ENCODE results near the gene MIPOL1.

Gene MIPOL1

GRCh38 chr14:37493606-37494005 lies 295.9 kb downstream of the MIPOL1 start:
- TF ChIP-seq CTCF (IDR thresholded peaks at IDR 0.05), result no peak
- no peak overlapping the region for H3K4me3 Mint-ChIP-seq
- H3K27ac Mint-ChIP-seq, result no peak overlapping the region
- DNase-seq, result no peak
- no peaks in the 10 kb centered on the region for H3K36me3 Mint-ChIP-seq (ENCODE audit: low read depth)
- no peaks in the 10 kb centered on the region for H3K27me3 Mint-ChIP-seq (ENCODE audit: low read depth, poor library complexity)
- peaks cover 4% of the 10 kb centered on the region for H3K9me3 Mint-ChIP-seq
- H3K4me1 Mint-ChIP-seq, result no peaks in the 10 kb centered on the region

- Mint-ChIP-seq H3K36me3 (ENCODE audit: low read depth) (peaks cover 16% of the 10 kb centered on the region), H3K4me3 (no peak overlapping the region), H3K27me3 (ENCODE audit: low read depth, poor library complexity) (no peaks in the 10 kb centered on the region), H3K27ac (no peak overlapping the region), H3K9me3 (no peaks in the 10 kb centered on the region), H3K4me1 (no peaks in the 10 kb centered on the region)
- DNase-seq, result no peak
- no peak for TF ChIP-seq CTCF (IDR thresholded peaks at IDR 0.05)
Observed at GRCh38 chr14:37497422-37497821, 299.7 kb downstream of the MIPOL1 start.

GRCh38 chr14:37501877-37502276 lies 304.1 kb downstream of the MIPOL1 start:
- TF ChIP-seq CTCF (IDR thresholded peaks at IDR 0.05), result no peak
- no peak for DNase-seq
- H3K9me3 Mint-ChIP-seq, result no peaks in the 10 kb centered on the region
- no peak overlapping the region for H3K27ac Mint-ChIP-seq
- no peak overlapping the region for H3K4me3 Mint-ChIP-seq
- H3K4me1 Mint-ChIP-seq, result no peaks in the 10 kb centered on the region
- H3K27me3 Mint-ChIP-seq (ENCODE audit: low read depth, poor library complexity), result no peaks in the 10 kb centered on the region
- peaks cover 28% of the 10 kb centered on the region for H3K36me3 Mint-ChIP-seq (ENCODE audit: low read depth)

- no peaks in the 10 kb centered on the region for H3K4me1 Mint-ChIP-seq
- no peak overlapping the region for H3K27ac Mint-ChIP-seq
- no peaks in the 10 kb centered on the region for H3K27me3 Mint-ChIP-seq (ENCODE audit: low read depth, poor library complexity)
- H3K4me3 Mint-ChIP-seq, result no peak overlapping the region
- H3K9me3 Mint-ChIP-seq, result no peaks in the 10 kb centered on the region
- TF ChIP-seq CTCF (IDR thresholded peaks at IDR 0.05), result no peak
- H3K36me3 Mint-ChIP-seq (ENCODE audit: low read depth), result peaks cover 5% of the 10 kb centered on the region
- no peak for DNase-seq
Observed at GRCh38 chr14:37508503-37508902, 310.8 kb downstream of the MIPOL1 start.

GRCh38 chr14:37512173-37512572 lies 314.4 kb downstream of the MIPOL1 start:
- no peak for DNase-seq
- H3K27me3 Mint-ChIP-seq (ENCODE audit: low read depth, poor library complexity), result no peaks in the 10 kb centered on the region
- H3K36me3 Mint-ChIP-seq (ENCODE audit: low read depth), result no peaks in the 10 kb centered on the region
- H3K4me3 Mint-ChIP-seq, result no peak overlapping the region
- no peaks in the 10 kb centered on the region for H3K9me3 Mint-ChIP-seq
- no peak overlapping the region for H3K27ac Mint-ChIP-seq
- TF ChIP-seq CTCF (IDR thresholded peaks at IDR 0.05), result no peak
- no peaks in the 10 kb centered on the region for H3K4me1 Mint-ChIP-seq

- H3K27ac Mint-ChIP-seq, result no peak overlapping the region
- H3K36me3 Mint-ChIP-seq (ENCODE audit: low read depth), result no peaks in the 10 kb centered on the region
- DNase-seq, result no peak
- no peak overlapping the region for H3K4me3 Mint-ChIP-seq
- no peaks in the 10 kb centered on the region for H3K9me3 Mint-ChIP-seq
- TF ChIP-seq CTCF (IDR thresholded peaks at IDR 0.05), result no peak
- no peaks in the 10 kb centered on the region for H3K27me3 Mint-ChIP-seq (ENCODE audit: low read depth, poor library complexity)
- H3K4me1 Mint-ChIP-seq, result no peaks in the 10 kb centered on the region
Observed at GRCh38 chr14:37515771-37516170, 318.0 kb downstream of the MIPOL1 start.
